Measurements from ENCODE around the gene CASP8AP2.
"Not testable (repeated sequence)": the region's sequence is repeated elsewhere in the genome, so short reads cannot be mapped to it uniquely, and the experiment has no call there.

CASP8AP2 gene

DNA sequence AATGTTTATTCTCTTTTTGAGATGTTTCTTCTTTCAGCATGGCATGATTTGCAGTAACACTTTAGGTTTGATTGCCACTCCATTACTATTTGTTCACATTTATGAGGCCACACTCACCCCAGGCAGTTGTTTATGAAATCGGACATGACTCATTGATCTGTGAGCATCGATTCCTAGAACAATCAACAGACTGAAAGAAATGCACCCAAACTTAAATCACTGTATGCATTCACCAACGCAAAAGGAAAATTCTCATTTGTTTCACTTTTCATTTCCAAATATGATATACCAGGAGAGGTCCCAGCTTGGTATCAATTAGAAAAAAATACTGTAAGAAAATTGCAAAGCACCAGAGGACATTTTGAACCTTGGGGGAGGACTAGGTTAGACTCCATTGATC lies 59.2 kb downstream of the CASP8AP2 start:
- DNase-seq, result no peak

DNA sequence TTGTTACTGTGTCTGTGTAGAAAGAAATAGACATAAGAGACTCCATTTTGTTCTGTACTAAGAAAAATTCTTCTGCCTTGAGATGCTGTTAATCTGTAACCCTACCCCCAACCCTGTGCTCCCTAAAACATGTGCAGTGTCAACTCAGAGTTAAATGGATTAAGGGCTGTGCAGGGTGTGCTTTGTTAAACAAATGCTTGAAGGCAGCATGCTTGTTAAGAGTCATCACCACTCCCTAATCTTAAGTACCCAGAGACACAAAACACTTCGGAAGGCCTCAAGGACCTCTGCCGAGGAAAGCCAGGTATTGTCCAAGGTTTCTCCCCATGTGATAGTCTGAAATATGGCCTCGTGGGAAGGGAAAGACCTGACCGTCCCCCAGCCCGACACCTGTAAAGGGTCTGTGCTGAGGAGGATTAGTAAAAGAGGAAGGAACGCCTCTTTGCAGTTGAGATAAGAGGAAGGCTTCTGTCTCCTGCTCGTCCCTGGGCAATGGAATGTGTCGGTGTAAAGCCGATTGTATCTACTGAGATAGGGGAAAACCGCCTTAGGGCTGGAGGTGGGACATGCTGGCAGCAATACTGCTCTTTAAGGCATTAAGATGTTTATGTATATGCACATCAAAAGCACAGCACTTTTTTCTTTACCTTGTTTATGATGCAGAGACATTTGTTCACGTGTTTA lies 61.3 kb downstream of the CASP8AP2 start:
- not testable (repeated sequence) for DNase-seq

DNA sequence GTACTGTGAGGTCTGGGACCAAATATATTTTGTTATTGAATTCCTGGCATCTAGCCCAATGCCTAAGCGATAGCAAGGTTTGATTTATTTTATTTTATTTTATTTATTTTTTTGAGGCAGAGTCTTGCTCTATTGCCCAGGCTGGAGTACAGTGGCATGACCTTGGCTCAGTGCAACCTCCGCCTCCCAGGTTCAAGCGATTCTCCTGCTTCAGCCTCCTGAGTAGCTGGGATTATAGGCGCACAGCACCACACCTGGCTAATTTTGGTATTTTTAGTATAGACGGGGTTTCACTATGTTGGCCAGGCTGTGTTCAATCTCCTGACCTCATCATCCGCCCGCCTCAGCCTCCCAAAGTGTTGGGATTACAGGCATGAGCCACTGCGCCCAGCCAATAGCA lies 62.9 kb downstream of the CASP8AP2 start:
- DNase-seq, result not testable (repeated sequence)

DNA sequence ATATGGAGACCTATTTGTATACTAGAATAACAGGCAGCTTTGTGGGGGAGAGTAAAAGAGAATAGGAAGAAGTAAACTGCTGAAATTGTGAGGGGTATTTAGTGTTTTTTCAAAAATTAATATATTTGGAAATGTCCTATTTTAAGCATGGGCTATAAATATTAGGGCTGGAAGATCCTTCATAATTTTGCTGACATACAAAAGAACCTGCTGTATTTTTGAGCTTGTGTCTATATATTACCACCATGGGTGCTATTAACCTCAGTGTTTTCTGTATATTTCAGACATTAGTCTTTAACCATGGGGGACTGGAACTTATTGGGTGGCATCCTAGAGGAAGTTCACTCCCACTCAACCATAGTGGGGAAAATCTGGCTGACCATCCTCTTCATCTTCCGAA lies 64.5 kb downstream of the CASP8AP2 start, which contains the start of gene GJA10:
GJA10 (plus strand) TSS at position 301 of the 400 bp plus-strand sequence; CDS start at position 301, 0 bp downstream.
- DNase-seq, result no peak

DNA sequence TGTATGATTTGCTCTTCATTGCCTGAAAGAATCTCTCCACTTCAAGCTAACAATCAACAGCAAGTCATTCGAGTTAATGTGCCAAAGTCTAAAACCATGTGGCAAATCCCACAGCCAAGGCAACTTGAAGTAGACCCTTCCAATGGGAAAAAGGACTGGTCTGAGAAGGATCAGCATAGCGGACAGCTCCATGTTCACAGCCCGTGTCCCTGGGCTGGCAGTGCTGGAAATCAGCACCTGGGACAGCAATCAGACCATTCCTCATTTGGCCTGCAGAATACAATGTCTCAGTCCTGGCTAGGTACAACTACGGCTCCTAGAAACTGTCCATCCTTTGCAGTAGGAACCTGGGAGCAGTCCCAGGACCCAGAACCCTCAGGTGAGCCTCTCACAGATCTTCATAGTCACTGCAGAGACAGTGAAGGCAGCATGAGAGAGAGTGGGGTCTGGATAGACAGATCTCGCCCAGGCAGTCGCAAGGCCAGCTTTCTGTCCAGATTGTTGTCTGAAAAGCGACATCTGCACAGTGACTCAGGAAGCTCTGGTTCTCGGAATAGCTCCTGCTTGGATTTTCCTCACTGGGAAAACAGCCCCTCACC lies 65.7 kb downstream of the CASP8AP2 start:
- DNase-seq, result no peak

DNA sequence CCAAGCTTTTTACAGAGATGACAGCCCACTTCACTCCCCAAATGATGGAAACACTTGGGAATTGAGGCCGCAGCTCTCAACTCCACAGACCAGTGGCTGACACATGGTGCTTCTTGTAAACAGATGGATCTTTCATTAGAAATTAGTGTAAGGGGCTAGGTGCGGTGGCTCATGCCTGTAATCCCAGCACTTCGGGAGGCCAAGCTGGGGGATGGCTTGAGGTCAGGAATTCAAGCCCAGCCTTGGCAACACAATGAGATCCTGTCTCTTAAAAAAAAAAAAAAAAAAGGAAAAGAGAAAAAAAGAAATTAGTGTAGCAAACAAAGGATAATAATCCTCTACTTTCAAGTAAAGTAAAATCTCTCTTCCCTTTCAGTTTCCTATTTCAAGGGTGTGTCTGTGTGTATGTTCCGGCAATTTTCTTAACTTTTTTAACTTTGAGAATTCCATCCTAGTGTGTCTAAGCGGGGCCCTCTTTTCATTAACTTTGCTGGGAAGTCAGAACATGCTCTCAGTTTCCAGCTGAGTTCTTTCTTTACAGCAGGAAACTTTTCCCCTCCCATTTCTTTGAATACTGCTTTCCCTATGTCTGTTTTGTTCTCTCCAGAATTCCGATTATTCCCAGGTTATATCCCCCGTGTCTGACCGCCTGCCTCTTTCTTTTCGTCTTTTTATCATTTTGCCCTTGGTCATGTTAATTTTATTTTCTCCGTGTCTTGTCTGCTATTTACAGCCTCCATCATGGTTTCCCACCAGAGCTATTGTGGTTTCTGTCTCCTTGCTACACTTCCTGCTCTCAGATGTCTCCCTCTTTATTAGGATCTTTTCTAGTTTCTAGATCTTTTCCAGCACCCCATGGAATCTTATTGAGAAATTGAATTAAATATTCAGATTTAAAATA lies 80.6 kb downstream of the CASP8AP2 start:
- not testable (repeated sequence) for DNase-seq

DNA sequence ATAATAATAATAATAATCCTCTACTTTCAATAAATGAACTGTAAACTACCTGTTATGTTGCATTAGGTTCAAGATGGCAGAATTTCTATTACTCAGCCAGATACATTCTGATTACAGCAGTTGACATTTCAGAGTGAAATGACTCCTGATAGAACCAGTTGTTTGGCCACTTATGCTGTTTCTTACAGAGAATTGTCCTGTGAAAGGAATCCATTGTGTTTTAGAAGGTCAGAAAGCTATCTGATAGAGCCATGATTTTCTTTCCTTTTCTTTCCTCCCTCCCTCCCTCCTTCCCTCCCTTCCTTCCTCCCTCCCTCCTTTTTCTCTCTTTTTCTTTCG lies 81.2 kb downstream of the CASP8AP2 start:
- DNase-seq, result no peak

DNA sequence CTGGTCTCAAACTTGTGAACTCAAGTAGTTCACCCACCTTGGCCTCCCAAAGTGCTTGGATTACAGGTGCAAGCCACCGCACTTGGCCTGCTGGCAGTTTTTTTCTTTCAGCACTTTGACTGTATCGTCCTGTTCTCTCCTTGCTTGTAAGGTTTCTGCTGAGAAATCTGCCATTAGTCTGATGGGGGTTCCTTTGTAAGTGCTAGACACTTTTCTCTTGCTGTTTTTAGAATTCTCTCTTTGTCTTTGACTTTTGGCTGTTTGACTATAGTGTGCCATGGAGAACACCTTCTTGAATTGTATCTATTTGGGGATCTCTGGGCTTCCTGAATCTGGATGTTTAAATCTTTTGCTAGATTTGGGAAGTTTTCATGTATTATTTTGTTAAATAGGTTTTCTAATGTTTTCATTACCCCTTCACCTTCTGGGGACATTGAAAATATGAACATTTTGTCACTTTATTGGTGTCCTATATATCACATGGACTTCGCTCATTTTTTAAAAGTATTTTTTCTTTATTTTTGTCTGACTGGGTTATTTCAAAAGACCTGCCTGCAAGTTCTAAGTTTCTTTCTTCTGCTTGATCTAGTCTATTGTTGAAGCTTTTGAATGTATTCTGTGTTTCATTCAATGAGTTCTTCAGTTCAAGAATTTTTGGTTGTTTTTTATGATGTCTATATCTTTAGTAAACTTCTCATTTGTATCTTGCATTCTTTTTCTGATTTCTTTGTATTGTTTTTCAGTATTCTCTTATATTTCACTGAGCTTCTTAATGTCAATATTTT lies 86.6 kb downstream of the CASP8AP2 start:
- DNase-seq, result no peak

DNA sequence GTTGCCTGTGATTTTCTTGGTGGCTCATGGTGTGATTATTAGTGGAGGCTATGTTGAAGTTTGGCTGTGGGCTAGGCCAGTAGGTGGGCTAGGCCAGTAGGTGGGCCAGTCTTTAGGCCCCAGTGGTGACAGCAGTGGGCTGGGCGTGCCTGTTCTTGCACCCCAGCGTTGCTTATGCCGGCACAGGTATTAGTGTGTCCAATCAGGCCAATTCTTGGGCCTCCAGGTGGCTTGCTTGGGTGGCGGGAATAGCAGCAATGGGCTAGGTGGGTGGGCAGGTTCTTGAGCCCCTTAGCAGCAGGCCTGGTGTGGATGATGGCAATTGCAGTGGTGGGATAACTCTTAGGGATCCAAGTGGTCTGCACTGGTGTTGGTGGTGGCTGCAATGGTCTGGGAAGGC lies 87.5 kb downstream of the CASP8AP2 start:
- DNase-seq, result no peak

DNA sequence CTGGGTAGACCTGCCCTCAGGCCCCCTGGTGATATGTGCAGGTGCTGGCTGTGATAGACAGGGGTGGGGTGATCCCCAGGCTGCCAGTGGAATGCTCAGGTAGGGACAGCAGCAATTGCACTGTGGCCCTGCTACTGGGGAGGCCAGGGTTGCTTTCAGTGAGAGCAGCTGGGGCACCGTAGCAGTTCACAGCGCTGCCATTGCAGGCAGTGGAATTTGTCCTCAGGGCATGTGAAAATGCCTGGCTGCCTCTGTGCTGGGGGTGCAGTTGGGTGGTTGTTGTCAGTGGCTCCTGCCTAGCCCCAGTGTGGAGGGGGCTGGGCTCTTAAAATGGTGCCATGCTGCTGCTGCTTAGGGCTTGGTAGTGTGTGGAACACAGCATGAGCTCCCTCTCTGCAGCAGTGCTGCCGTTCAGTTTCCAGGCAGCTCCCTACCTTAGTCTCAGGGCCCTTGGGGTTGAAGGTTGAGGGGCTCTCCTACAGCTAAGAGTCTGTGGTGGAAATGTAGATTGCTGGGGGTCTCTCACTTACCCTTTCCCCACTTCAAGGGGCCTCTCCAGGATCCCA lies 88.2 kb downstream of the CASP8AP2 start:
- DNase-seq, result no peak

All from activated gamma-delta T cell (primary cell).